DMS114 treated with DMSO at 0.1 percent for 48 hours (cell line): ENCODE results near the gene CENPO.
"Not testable (repeated sequence)": the region's sequence is repeated elsewhere in the genome, so short reads cannot be mapped to it uniquely, and the experiment has no call there.

Source experiments
- DNase-seq: peaks from one replicate; lab custom pipeline; 2025; ENCODE audit not compliant: unreplicated experiment; lab: John Stamatoyannopoulos, UW

Gene CENPO

GRCh38 chr2:24822049-24822706, 29.0 kb downstream of the CENPO start:
- no peak for DNase-seq

DNA sequence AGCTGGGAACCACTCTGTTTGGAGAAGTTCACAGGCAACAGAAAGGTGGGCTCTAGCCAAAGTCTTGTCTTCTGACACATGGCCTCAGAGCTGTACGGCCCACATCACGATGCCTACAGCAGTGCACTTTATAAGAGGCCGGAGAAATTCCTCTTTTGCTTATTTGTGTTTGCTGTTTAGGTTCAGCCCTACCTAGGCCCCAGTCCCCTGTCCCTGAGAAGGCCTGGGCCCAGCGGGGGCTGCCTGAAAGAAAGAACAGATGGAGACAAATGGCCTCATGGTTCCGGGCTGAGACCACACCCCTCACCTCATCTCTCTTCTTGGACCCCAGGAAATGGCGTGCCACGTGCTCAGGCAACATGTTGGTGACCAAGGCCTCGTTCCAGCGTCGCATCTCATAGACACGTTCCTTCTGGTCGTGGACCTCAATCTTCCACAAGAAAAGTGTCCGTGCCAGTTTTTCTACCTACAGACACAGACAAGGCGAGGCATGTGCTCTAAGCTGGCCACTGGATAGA, 30.9 kb downstream of the CENPO start:
- no peak for DNase-seq

DNA sequence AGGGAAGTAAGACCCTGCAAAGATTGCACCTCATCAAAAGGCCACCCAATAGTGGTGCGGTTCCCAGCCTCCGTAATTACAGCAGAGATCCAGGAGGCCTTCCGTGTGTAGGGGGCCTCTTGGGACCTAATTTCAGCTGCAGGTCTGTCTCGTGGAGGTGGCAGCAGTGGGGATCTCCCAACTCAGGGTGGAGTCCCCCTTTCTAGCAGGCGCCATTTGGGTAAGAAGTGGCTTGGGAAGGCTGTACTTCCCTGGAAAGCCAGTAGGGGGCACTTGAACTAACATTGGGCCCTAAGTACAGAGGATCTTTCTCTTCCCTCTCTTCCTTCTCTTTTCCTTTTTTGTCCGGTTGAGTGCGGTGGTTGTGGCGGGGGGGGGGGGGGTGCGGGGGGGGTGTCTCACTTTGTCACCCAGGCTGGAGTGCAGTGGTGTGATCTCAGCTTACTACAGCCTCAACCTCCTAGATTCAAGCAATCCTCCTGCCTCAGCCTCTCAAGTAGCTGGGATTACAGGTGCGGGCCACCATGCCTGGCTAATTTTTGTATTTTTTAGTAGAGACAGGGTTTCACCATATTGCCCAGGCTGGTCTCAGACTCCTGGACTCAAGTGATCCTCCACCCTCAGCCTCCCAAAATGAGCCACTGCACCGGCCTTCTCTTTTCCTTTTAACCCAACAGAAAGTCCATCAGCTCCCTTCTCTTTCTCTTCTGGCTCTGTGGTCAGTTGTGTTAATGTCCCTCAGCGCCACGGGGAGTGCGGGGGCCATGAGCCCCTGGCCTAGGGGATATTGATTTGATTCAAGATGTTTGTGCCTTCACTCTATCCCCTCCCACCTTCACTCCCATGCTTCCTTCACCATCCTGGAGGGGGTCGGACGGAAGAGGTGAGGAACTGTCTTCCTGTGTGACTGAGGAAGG, 32.0 kb downstream of the CENPO start:
- DNase-seq = no peak

- no peak for DNase-seq
These were observed 32.9 kb downstream of the CENPO start for GRCh38 chr2:24825883-24826772.

- no peak for DNase-seq
These were observed 33.5 kb downstream of the CENPO start for GRCh38 chr2:24826773-24827145.

GRCh38 chr2:24827321-24828237, 34.4 kb downstream of the CENPO start:
- DNase-seq = peak; percentile 66

GRCh38 chr2:24828238-24828996, 35.2 kb downstream of the CENPO start:
- no peak for DNase-seq

DNA sequence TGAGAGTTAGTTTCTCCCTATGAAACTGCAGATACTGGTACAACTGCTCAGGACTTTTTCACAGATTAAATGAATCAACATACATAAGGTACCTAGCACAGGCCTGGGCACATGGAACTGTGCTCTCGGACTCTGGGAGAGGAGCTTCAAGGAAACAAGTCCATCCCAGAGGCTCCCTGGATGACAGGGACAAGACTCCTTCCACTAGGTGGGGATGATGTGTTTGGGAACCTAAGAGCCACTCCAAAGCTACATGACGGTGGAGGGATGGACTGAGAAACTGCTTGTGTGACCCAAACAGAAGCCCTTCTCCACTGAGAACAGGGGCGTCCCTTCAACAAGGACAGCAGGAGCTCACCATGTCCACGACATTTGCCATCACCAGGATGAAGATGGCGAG, 37.1 kb downstream of the CENPO start:
- peak; percentile 14 for DNase-seq

GRCh38 chr2:24830786-24831185, 37.6 kb downstream of the CENPO start:
- no peak for DNase-seq

DNA sequence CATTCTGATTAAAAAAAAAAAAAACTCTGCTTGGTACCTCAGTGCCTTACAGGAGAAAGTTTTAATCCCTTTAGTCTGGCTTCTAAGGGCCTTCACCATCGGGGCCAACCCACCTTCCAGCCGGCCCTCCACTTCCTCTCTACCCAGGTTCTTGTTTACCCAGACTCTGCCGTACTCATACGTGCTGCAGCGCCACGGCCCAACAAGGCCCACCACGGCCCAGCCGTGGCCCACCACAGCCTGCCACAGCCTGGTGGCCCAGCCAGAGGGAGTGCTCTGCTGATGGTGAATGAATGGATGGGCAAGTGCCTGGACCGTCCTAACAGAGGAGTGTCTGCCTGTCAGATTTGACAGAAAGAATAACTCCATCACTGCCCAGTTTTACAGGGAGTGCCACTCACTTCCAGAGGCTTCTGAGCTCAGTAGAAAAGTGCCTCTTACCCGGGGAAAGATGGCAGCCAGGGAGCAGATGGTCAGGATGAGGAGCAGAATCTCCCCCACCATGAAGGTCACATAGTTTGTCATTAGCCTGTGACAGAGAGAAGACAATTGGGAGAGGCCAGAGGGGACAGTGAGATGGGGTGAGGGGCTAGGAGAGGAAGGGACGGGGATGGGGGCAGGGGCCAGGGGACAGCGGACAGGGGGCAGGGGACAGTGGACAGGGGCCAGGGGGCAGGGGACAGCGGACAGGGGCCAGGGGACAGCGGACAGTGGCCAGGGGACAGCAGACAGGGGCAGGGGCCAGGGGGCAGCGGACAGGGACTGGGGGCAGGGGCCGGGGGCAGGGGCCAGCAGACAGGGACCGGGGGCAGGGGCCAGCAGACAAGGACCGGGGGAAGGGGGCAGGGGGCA, 38.2 kb downstream of the CENPO start:
- DNase-seq = no peak

GRCh38 chr2:24832073-24832461, 38.8 kb downstream of the CENPO start:
- DNase-seq = no peak

- no peak for DNase-seq
These were observed 39.3 kb downstream of the CENPO start for GRCh38 chr2:24832521-24832920.

DNA sequence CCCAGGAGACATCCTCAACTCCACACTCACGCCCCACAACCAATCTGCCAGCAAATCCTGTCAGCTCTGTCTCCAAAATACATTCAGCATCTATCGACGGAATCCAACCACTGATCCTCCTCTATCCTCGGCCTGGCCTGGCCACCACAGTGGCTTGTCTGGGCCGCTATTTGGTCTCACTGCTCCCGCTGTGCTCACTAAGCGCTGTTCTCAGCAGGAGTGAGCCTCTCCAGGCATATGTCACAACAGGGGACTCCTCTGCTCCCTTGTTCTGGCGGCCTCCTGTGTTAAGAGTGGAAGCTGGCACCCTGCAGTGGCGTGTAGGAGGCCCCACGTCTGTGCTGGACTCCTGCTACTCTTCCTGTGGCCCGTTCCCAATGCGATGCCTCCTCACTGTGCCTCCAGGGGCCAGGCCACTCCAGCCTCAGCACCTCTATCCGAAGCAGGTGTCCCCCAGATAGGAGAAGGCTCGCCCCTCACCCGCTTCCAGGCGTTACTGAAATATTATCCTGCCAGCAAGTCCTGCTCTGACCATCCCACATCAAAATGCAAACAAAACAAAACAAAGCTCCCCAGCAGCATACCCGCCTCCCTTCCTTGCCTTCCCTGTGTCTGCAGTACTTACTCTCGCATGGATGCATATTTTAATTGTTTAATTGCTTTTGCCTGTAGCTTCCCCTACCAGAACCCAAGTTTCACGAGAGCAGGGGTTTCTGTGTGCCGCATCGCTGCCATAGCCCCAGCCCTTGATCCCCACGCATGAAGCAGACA, 39.9 kb downstream of the CENPO start:
- DNase-seq = no peak

GRCh38 chr2:24833821-24834732, 40.9 kb downstream of the CENPO start:
- DNase-seq = no peak

- DNase-seq = no peak
These were observed 41.6 kb downstream of the CENPO start for GRCh38 chr2:24834733-24835395.

GRCh38 chr2:24835411-24835810, 42.2 kb downstream of the CENPO start:
- not testable (repeated sequence) for DNase-seq
